CD14-positive monocyte (primary cell): Measurements from ENCODE around the gene CRABP2. TPM values are rescaled to one million over a fixed set of nuclear protein-coding genes. Genes with fewer than 3 reads are reported as not detected.

Experiments used
- DNase-seq, 3 donors: peaks; one replicate each; pipeline ENCODE4 v3.0.0-alpha.2; 2011 to 2022
- H2AFZ ChIP-seq: 2 replicates; pipeline ENCODE4 v1.6.0; 2012; ENCODE audit warnings: mild to moderate bottlenecking, low read depth, low read length, inconsistent platforms; ENCODE audit not compliant: insufficient read depth, poor library complexity, severe bottlenecking
- H3K27ac ChIP-seq, 2 donors: 1 replicate in 1 of 2; 2 replicates in 1 of 2; pipeline ENCODE4 v1.5.1; 2012 to 2013; ENCODE audit warnings: low read length in 2 of 2, control low read depth in 1 of 2, inconsistent platforms in 1 of 2, low read depth in 1 of 2, mild to moderate bottlenecking in 1 of 2
- H3K27me3 ChIP-seq, 2 donors: one replicate each; pipeline versions ENCODE4 v1.6.0 to v1.6.1; 2011 to 2013; ENCODE audit warnings: low read length in 2 of 2; ENCODE audit not compliant: control insufficient read depth in 2 of 2, insufficient read depth in 2 of 2
- H3K36me3 ChIP-seq, 2 donors: replicated peaks in 1 of 2; 1 replicate in 1 of 2; 2 replicates in 1 of 2; pipeline versions ENCODE4 v1.5.1 to v1.6.1; 2012 to 2013; ENCODE audit warnings: low read length in 2 of 2, control low read depth in 1 of 2, inconsistent platforms in 1 of 2, mild to moderate bottlenecking in 1 of 2; ENCODE audit not compliant: insufficient read depth in 2 of 2, control insufficient read depth in 1 of 2
- H3K4me1 ChIP-seq, 2 donors: 1 replicate in 1 of 2; 2 replicates in 1 of 2; pipeline versions ENCODE4 v1.5.1 to v1.6.1; 2012 to 2013; ENCODE audit warnings: low read length in 2 of 2, control low read depth in 1 of 2, inconsistent platforms in 1 of 2, mild to moderate bottlenecking in 1 of 2, moderate library complexity in 1 of 2; ENCODE audit not compliant: insufficient read depth in 2 of 2, control insufficient read depth in 1 of 2
- H3K4me2 ChIP-seq: replicated peaks from 2 replicates; pipeline ENCODE3; 2012; ENCODE audit warnings: low read length, moderate library complexity, mild to moderate bottlenecking; ENCODE audit not compliant: poor library complexity, severe bottlenecking; ENCODE audit errors: extremely low read depth
- H3K4me3 ChIP-seq, 3 experiments: fragments of 200-600 bp in 1 of 3; sonication (generic) in 1 of 3; replicated peaks in 1 of 3; 1 replicate in 2 of 3; 2 replicates in 1 of 3; pipeline ENCODE4 v1.5.1; 2011 to 2013; ENCODE audit warnings: low read length in 3 of 3, mild to moderate bottlenecking in 3 of 3, control low read depth in 2 of 3, low read depth in 2 of 3, inconsistent platforms in 1 of 3, moderate library complexity in 1 of 3
- H3K79me2 ChIP-seq: 2 replicates; pipeline ENCODE4 v1.6.0; 2012; ENCODE audit warnings: mild to moderate bottlenecking, control low read depth, inconsistent platforms, low read length, moderate library complexity; ENCODE audit not compliant: insufficient read depth
- H3K9ac ChIP-seq: 2 replicates; pipeline ENCODE4 v1.6.0; 2017; ENCODE audit warnings: low read length, mild to moderate bottlenecking; ENCODE audit not compliant: insufficient read depth, poor library complexity, severe bottlenecking
- H3K9me3 ChIP-seq, 2 donors: replicated peaks in 1 of 2; 1 replicate in 1 of 2; 2 replicates in 1 of 2; pipeline versions ENCODE4 v1.5.1 to v1.6.1; 2012 to 2013; ENCODE audit warnings: low read length in 2 of 2, control low read depth in 1 of 2; ENCODE audit not compliant: control insufficient read depth in 1 of 2, insufficient read depth in 1 of 2
- H4K20me1 ChIP-seq: 2 replicates; pipeline ENCODE4 v1.6.0; 2012; ENCODE audit warnings: mild to moderate bottlenecking, low read length, control low read depth, moderate library complexity; ENCODE audit not compliant: insufficient read depth
- H3K27ac Mint-ChIP-seq, 7 donors: one replicate each; pipeline ENCODE4 v1.8.0; 2020; ENCODE audit warnings: mild to moderate bottlenecking in 7 of 7, mixed read lengths in 7 of 7, moderate library complexity in 6 of 7, inconsistent platforms in 2 of 7
- H3K27me3 Mint-ChIP-seq, 3 donors: one replicate each; pipeline ENCODE4 v1.8.0; 2021 to 2022; ENCODE audit warnings: low read depth in 3 of 3, mild to moderate bottlenecking in 3 of 3, mixed read lengths in 3 of 3, moderate library complexity in 3 of 3, inconsistent platforms in 1 of 3
- H3K36me3 Mint-ChIP-seq, 2 donors: one replicate each; pipeline ENCODE4 v1.8.0; 2020; ENCODE audit warnings: mixed read lengths in 2 of 2, inconsistent platforms in 1 of 2, mild to moderate bottlenecking in 1 of 2
- H3K4me1 Mint-ChIP-seq: one replicate; pipeline ENCODE4 v1.8.0; 2020; ENCODE audit warnings: mild to moderate bottlenecking, mixed read lengths
- H3K4me3 Mint-ChIP-seq, 2 donors: one replicate each; pipeline ENCODE4 v1.8.0; 2020; ENCODE audit warnings: mild to moderate bottlenecking in 2 of 2, mixed read lengths in 2 of 2, moderate library complexity in 1 of 2
- H3K9me3 Mint-ChIP-seq, 7 donors: one replicate each; pipeline ENCODE4 v1.8.0; 2020 to 2022; ENCODE audit warnings: mixed read lengths in 7 of 7, mild to moderate bottlenecking in 6 of 7, moderate library complexity in 6 of 7, inconsistent platforms in 2 of 7
- CTCF ChIP-seq: fragments of 200-600 bp; IDR thresholded peaks from one replicate; pipeline ENCODE4 v1.8.0; 2022; ENCODE audit warnings: antibody characterized with exemption, mild to moderate bottlenecking
- WGBS: methylation state at CpG from one replicate; pipeline ENCODE4 v1.1.5; 2013; ENCODE audit warnings: missing lambda C conversion rate; ENCODE audit not compliant: insufficient coverage; 5-methylcytosine and 5-hydroxymethylcytosine counted together
- intact Hi-C, 2 donors: fragments of 100-400 bp; cut with micrococcal nuclease; formaldehyde crosslinking; loops; one replicate each; pipeline versions ENCODE4 v1.15.0 to v1.15.1; 2023
- polyA plus RNA-seq, 3 donors: library from polyadenylated mRNA; depleted of rRNA in 1 of 3; unstranded in 2 of 3; stranded (reverse) in 1 of 3; fragments of 300-500 nt in 2 of 3; fragments of >200 nt in 1 of 3; fragmentation: Illumina TruSeq in 2 of 3; gene quantifications; 1 replicate in 2 of 3; 2 replicates in 1 of 3; pipeline ENCODE4 v1.2.3, GENCODE V29; 2012 to 2021

CRABP2 gene
- polyA plus RNA-seq, 3 donors: 0.23 to 1.8 TPM; not detected in 1

GRCh38 chr1:156711011-156711817 lies 5.8 kb upstream of the CRABP2 start:
- no peak overlapping the region for H3K9ac ChIP-seq
- TF ChIP-seq CTCF: no peak
- H3K9me3 ChIP-seq: no peaks in the 10 kb centered on the region
- H4K20me1 ChIP-seq: peaks cover 6% of the 10 kb centered on the region
- DNase-seq: no peak
- H3K27ac ChIP-seq: no peak overlapping the region
- WGBS: 100% methylated on average over 2 of the region's 9 CpGs
- H2AFZ ChIP-seq: no peak overlapping the region
- Mint-ChIP-seq H3K4me1 (peaks cover 9% of the 10 kb centered on the region), H3K9me3 (peaks cover 0 to 10% (median 3%) of the 10 kb centered on the region in 7 donors), H3K27ac (no peak overlapping the region), H3K27me3 (peaks cover 21 to 36% (median 27%) of the 10 kb centered on the region in 3 donors), H3K36me3 (peaks cover 20 to 28% of the 10 kb centered on the region in 2 donors), H3K4me3 (no peak overlapping the region)
- peaks cover 10 to 24% of the 10 kb centered on the region in 2 donors for H3K27me3 ChIP-seq
- no peak overlapping the region for H3K4me3 ChIP-seq
- H3K36me3 ChIP-seq: peaks cover 0 to 9% of the 10 kb centered on the region in 2 donors
- intact Hi-C loops: no loop called here
- H3K4me1 ChIP-seq: peaks cover 4 to 5% of the 10 kb centered on the region in 2 donors
- H3K4me2 ChIP-seq: no peak overlapping the region
- no peaks in the 10 kb centered on the region for H3K79me2 ChIP-seq

GRCh38 chr1:156709757-156710489 lies 4.5 kb upstream of the CRABP2 start:
- Histone ChIP-seq H3K79me2 (no peaks in the 10 kb centered on the region), H3K36me3 (no peaks in the 10 kb centered on the region), H3K27me3 (peaks cover 23 to 37% of the 10 kb centered on the region in 2 donors), H3K4me3 (no peak overlapping the region), H3K9me3 (peaks cover 0 to 10% of the 10 kb centered on the region in 2 donors), H3K4me2 (no peak overlapping the region), H3K9ac (no peak overlapping the region), H3K27ac (no peak overlapping the region), H4K20me1 (peaks cover 6% of the 10 kb centered on the region), H2AFZ (no peak overlapping the region), H3K4me1 (peaks cover 17 to 18% of the 10 kb centered on the region in 2 donors)
- H3K4me3 Mint-ChIP-seq: no peak overlapping the region
- H3K4me1 Mint-ChIP-seq: peaks cover 21% of the 10 kb centered on the region
- WGBS: 97% methylated on average over 6 of the region's 11 CpGs
- TF ChIP-seq CTCF: no peak
- H3K27me3 Mint-ChIP-seq: peaks cover 34 to 48% (median 40%) of the 10 kb centered on the region in 3 donors
- intact Hi-C loops: no loop called here
- H3K36me3 Mint-ChIP-seq: peaks cover 10 to 15% of the 10 kb centered on the region in 2 donors
- DNase-seq: no peak
- peak overlapping the region in 1 of 7 donors; percentile 40 for H3K27ac Mint-ChIP-seq
- H3K9me3 Mint-ChIP-seq: peaks cover 0 to 16% (median 9%) of the 10 kb centered on the region in 7 donors
